ENCODE measurements around the gene NUDCD3. TPM values are rescaled to one million over a fixed set of nuclear protein-coding genes. Genes with fewer than 3 reads are reported as not detected.
A peak's percentile ranks its signal among the peaks of the same experiment; 100 is the strongest.
"Not testable (repeated sequence)": the region's sequence is repeated elsewhere in the genome, so short reads cannot be mapped to it uniquely, and the experiment has no call there.

The NUDCD3 gene
- polyA plus RNA-seq, 1 donor: 68.3 TPM

DNA sequence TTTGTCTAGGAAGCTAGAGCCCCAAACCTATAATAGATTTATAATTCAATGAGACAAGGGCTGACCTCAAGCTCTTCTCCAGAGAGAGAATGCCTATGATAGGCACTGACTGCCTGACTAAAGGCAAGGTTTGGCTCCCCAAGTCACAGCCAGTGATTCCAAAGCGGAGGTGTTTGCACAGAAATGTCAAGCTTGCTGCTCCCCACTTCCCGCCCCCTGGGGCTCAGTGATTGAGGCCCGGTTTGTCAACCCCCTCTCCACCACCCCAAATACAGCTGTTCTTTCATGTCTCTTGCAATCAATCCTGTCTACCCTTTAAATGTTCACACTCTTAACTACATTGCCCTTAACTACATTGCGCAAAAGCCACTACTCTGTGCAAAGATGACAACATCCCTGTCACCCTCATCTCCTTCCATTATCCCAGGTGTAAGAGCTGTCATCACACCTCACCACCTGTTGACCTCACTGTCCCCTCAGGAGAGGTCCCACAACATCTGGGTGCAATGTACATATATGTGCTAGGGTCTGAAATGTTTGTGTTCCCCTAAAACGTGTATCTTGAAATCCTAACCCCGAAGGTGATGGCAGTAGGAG lies 58.0 kb downstream of the NUDCD3 start:
- Histone ChIP-seq H3K9me3 (ENCODE audit: control insufficient read depth, low read depth, low read length) (no peaks in the 10 kb centered on the region), H3K4me3 (ENCODE audit: low read length) (no peak overlapping the region), H3K4me1 (ENCODE audit: control insufficient read depth, insufficient read depth, low read length) (no peaks in the 10 kb centered on the region), H3K27me3 (ENCODE audit: control insufficient read depth, insufficient read depth, low read length) (no peaks in the 10 kb centered on the region), H3K27ac (ENCODE audit: low read length) (no peak overlapping the region), H3K36me3 (ENCODE audit: control insufficient read depth, insufficient read depth, low read length) (peaks cover 20% of the 10 kb centered on the region)
- DNase-seq: no peak
- 100% methylated on average over 3 of the region's 6 CpGs for WGBS (ENCODE audit: insufficient coverage, low lambda C conversion rate)

DNA sequence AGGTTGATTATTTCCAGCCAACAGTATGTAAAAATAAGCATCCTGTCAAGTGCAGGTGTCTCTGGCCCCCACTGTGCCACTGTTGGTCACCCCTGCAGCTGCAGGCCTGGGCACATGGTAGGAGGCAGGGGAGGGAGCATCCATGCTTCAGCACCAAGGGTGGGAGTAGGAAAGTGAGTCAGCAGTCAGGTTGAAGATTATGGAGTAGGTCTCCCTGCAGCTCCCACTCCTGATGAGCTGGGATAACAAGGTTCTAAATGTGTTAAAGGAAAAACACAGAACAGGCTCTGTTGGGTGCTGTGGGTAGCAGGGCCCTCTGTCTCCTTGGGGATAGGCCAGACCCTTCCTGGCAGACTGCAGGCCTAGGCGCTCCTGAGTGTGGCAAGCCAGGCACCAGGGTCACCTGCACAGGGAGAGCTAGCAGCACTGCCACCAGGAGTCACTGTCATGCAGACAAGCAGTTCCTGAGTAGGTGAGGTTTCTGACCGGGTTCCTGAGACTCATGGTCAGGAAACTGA lies 59.3 kb downstream of the NUDCD3 start:
- H3K9me3 ChIP-seq (ENCODE audit: control insufficient read depth, low read depth, low read length): no peaks in the 10 kb centered on the region
- DNase-seq: peak in 1 of 2 donors; percentile 12
- H3K4me1 ChIP-seq (ENCODE audit: control insufficient read depth, insufficient read depth, low read length): no peaks in the 10 kb centered on the region
- no peak overlapping the region for H3K4me3 ChIP-seq (ENCODE audit: low read length)
- H3K36me3 ChIP-seq (ENCODE audit: control insufficient read depth, insufficient read depth, low read length): peaks cover 30% of the 10 kb centered on the region
- no CpG with 5 or more reads among the region's 2 CpGs for WGBS (ENCODE audit: insufficient coverage, low lambda C conversion rate)
- H3K27ac ChIP-seq (ENCODE audit: low read length): no peak overlapping the region
- H3K27me3 ChIP-seq (ENCODE audit: control insufficient read depth, insufficient read depth, low read length): no peaks in the 10 kb centered on the region

DNA sequence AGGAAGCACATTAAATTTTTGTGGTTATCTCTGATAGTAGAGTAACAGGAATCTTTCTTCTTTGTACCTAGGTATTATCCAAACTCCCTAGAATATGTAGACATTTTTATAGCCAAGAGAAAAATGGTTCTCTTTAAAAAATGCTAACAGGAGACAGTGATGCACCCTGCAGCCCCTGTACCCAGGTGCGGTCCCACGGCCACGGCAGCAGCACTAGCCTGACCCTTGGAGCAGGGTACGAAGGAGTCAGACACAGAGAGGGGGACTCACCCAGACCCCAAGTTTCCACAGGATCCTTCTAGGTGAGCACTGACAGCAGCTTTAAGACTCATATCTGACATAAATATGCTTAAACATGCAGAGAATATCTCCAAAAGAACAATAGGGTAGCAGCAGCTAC lies 60.4 kb downstream of the NUDCD3 start:
- no peak for DNase-seq
- no peaks in the 10 kb centered on the region for H3K27me3 ChIP-seq (ENCODE audit: control insufficient read depth, insufficient read depth, low read length)
- H3K27ac ChIP-seq (ENCODE audit: low read length): no peak overlapping the region
- WGBS (ENCODE audit: insufficient coverage, low lambda C conversion rate): no CpG with 5 or more reads among the region's 4 CpGs
- no peak overlapping the region for H3K4me3 ChIP-seq (ENCODE audit: low read length)
- peaks cover 37% of the 10 kb centered on the region for H3K36me3 ChIP-seq (ENCODE audit: control insufficient read depth, insufficient read depth, low read length)
- H3K9me3 ChIP-seq (ENCODE audit: control insufficient read depth, low read depth, low read length): no peaks in the 10 kb centered on the region
- H3K4me1 ChIP-seq (ENCODE audit: control insufficient read depth, insufficient read depth, low read length): no peaks in the 10 kb centered on the region

DNA sequence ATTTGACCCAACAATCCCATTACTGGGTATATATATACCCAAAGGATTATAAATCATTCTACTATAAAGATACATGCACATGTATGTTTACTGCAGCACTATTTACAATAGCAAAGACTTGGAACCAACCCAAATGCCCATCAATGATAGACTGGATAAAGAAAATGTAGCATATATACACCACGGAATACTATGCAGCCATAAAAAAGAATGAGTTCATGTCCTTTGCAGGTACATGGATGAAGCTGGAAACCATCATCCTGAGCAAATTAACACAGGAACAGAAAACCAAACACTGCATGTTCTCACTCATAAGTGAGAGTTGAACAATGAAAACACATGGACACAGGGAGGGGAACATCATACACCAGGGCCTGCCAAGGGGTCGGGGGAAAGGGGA lies 65.7 kb downstream of the NUDCD3 start:
- DNase-seq; H3K27ac ChIP-seq (ENCODE audit: low read length); H3K9me3 ChIP-seq (ENCODE audit: control insufficient read depth, low read depth, low read length); H3K27me3 ChIP-seq (ENCODE audit: control insufficient read depth, insufficient read depth, low read length); H3K4me1 ChIP-seq (ENCODE audit: control insufficient read depth, insufficient read depth, low read length); H3K4me3 ChIP-seq (ENCODE audit: low read length): not testable (repeated sequence)
- WGBS (ENCODE audit: insufficient coverage, low lambda C conversion rate): no CpG with 5 or more reads among the region's 2 CpGs
- peaks cover 24% of the 10 kb centered on the region for H3K36me3 ChIP-seq (ENCODE audit: control insufficient read depth, insufficient read depth, low read length)

DNA sequence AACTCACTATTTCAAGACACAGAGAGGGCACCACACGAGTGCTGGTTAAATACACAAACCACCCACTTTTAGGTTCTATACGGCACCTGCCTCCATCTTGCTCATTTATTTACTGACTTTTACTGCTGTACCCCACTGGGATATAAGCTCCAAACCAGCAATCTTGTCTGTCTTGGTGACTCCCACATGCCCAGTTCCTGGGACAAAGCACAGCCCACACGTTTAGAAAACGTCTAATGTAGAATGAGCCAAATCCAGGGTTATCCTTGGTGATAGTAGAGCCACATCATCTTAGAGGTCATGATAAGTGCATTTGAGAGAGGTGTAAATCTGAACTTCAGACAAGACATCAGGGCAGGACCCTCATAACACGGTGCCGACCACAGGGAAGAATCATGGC lies 73.5 kb downstream of the NUDCD3 start:
- Histone ChIP-seq H3K9me3 (ENCODE audit: control insufficient read depth, low read depth, low read length) (no peaks in the 10 kb centered on the region), H3K27ac (ENCODE audit: low read length) (no peak overlapping the region), H3K36me3 (ENCODE audit: control insufficient read depth, insufficient read depth, low read length) (peaks cover 33% of the 10 kb centered on the region), H3K4me1 (ENCODE audit: control insufficient read depth, insufficient read depth, low read length) (no peaks in the 10 kb centered on the region), H3K27me3 (ENCODE audit: control insufficient read depth, insufficient read depth, low read length) (no peaks in the 10 kb centered on the region), H3K4me3 (ENCODE audit: low read length) (no peak overlapping the region)
- DNase-seq: no peak
- WGBS (ENCODE audit: insufficient coverage, low lambda C conversion rate): no CpG with 5 or more reads among the region's 6 CpGs

DNA sequence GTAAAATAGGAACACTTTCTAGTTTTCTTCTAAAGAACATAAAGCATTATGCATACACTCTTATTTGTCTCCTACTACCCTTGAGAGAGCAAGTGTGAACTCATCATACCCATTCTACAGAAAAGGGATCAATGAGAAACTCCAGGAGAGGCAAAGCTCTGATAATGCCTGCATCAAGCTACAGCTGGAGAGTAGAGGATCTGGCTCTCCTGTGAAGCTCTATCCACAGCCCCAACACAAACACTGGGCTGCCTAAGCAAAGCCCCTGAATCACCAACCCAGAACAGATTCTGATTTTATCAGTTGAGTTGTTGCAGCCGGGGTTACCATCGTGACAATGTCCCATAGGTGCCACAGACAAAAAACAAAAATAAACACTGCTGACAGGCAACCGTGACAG lies 74.9 kb downstream of the NUDCD3 start:
- DNase-seq: no peak
- Histone ChIP-seq H3K4me1 (ENCODE audit: control insufficient read depth, insufficient read depth, low read length) (no peaks in the 10 kb centered on the region), H3K9me3 (ENCODE audit: control insufficient read depth, low read depth, low read length) (no peaks in the 10 kb centered on the region), H3K27ac (ENCODE audit: low read length) (no peak overlapping the region), H3K36me3 (ENCODE audit: control insufficient read depth, insufficient read depth, low read length) (peaks cover 37% of the 10 kb centered on the region), H3K4me3 (ENCODE audit: low read length) (no peak overlapping the region), H3K27me3 (ENCODE audit: control insufficient read depth, insufficient read depth, low read length) (no peaks in the 10 kb centered on the region)
- WGBS (ENCODE audit: insufficient coverage, low lambda C conversion rate): 88% methylated on average over 2 of the region's 3 CpGs

DNA sequence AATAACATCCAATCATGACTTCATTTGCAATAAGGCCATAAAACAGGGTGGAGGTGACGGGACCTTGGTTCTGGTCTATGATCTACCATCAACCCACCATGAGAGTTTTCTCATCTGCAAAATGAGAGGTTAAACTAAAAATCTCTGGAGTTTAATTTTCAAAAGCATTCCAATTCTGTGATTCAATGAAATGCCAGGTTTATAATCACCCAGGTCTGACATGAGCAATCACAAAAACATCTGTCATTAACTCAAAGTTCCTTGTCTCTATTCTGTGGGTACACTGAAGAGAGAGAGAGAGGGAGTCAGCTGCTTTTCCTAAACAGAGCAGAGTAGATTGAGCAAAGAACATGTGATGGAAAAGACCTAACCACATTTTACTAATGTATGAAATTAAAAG lies 75.4 kb downstream of the NUDCD3 start:
- Histone ChIP-seq H3K4me1 (ENCODE audit: control insufficient read depth, insufficient read depth, low read length) (no peaks in the 10 kb centered on the region), H3K9me3 (ENCODE audit: control insufficient read depth, low read depth, low read length) (no peaks in the 10 kb centered on the region), H3K36me3 (ENCODE audit: control insufficient read depth, insufficient read depth, low read length) (peaks cover 37% of the 10 kb centered on the region), H3K4me3 (ENCODE audit: low read length) (no peak overlapping the region), H3K27me3 (ENCODE audit: control insufficient read depth, insufficient read depth, low read length) (no peaks in the 10 kb centered on the region), H3K27ac (ENCODE audit: low read length) (no peak overlapping the region)
- no CpG with 5 or more reads among the region's 1 CpG for WGBS (ENCODE audit: insufficient coverage, low lambda C conversion rate)
- no peak for DNase-seq

DNA sequence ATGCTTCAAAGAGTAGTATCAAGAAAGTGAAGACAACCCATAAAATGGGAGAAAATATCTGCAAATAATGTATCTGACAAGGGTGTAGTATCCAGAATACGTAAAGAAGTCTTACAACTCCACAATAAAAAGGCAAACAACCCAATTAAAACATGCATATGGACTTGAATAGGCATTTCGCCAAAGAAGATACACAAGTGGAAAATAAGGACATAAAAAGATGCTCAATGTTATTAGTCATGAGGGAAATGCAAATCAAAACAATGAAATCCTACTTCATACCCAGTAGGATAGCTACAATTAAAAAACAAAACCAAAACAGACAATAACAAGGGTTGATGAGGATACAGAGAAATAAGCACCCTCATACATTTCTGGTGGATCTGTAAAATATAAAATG lies 79.2 kb downstream of the NUDCD3 start:
- DNase-seq: no peak
- Histone ChIP-seq H3K27me3 (ENCODE audit: control insufficient read depth, insufficient read depth, low read length) (no peaks in the 10 kb centered on the region), H3K4me1 (ENCODE audit: control insufficient read depth, insufficient read depth, low read length) (no peaks in the 10 kb centered on the region), H3K9me3 (ENCODE audit: control insufficient read depth, low read depth, low read length) (no peaks in the 10 kb centered on the region), H3K27ac (ENCODE audit: low read length) (no peak overlapping the region), H3K36me3 (ENCODE audit: control insufficient read depth, insufficient read depth, low read length) (peaks cover 21% of the 10 kb centered on the region), H3K4me3 (ENCODE audit: low read length) (no peak overlapping the region)
- 100% methylated on average over 1 of the region's 2 CpGs for WGBS (ENCODE audit: insufficient coverage, low lambda C conversion rate)

DNA sequence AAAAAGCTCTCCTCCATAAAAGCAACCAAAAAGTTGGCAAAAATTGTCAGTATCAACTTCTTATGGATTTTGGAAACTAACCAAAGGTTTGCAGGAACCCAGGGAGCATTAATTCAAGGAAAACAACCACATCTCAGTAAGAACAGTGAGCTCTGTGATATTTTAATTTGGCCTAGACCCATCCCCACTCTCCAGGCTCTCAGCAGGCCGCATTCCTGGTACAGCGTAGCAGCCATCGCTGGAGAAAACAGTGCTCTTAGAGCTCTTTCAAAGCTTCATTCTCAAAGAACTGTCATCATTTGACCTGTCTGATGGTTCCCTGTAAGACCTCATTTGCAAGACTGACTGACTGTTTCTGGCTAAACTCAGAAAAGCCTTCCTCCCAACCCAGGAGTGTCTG lies 81.9 kb downstream of the NUDCD3 start:
- H3K36me3 ChIP-seq (ENCODE audit: control insufficient read depth, insufficient read depth, low read length): peaks cover 33% of the 10 kb centered on the region
- no peaks in the 10 kb centered on the region for H3K9me3 ChIP-seq (ENCODE audit: control insufficient read depth, low read depth, low read length)
- no peak for DNase-seq
- no peaks in the 10 kb centered on the region for H3K27me3 ChIP-seq (ENCODE audit: control insufficient read depth, insufficient read depth, low read length)
- H3K4me1 ChIP-seq (ENCODE audit: control insufficient read depth, insufficient read depth, low read length): no peaks in the 10 kb centered on the region
- WGBS (ENCODE audit: insufficient coverage, low lambda C conversion rate): no CpG with 5 or more reads among the region's 3 CpGs
- H3K4me3 ChIP-seq (ENCODE audit: low read length): no peak overlapping the region
- no peak overlapping the region for H3K27ac ChIP-seq (ENCODE audit: low read length)

DNA sequence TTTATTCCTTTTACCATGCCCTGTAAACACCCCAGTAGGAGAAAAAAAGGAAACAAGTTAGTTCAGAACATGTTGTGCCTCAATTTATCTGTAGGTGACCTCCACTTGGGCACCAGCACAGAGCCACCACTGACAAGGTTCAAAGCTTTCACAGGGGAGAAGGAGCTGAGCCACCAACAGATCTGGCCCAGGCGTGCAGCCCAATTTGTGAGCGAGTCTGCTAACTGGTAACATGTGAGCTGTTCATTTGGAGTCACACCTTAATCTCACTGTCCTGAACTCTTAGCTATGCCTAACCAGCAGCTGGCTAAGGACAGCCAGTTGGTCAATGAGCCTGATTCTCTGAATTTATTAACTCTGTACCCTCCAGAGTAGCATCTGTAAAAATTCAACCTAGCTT lies 86.7 kb downstream of the NUDCD3 start:
- Histone ChIP-seq H3K9me3 (ENCODE audit: control insufficient read depth, low read depth, low read length) (no peaks in the 10 kb centered on the region), H3K27me3 (ENCODE audit: control insufficient read depth, insufficient read depth, low read length) (no peaks in the 10 kb centered on the region), H3K36me3 (ENCODE audit: control insufficient read depth, insufficient read depth, low read length) (peaks cover 52% of the 10 kb centered on the region), H3K4me3 (ENCODE audit: low read length) (no peak overlapping the region), H3K27ac (ENCODE audit: low read length) (no peak overlapping the region), H3K4me1 (ENCODE audit: control insufficient read depth, insufficient read depth, low read length) (no peaks in the 10 kb centered on the region)
- DNase-seq: no peak
- WGBS (ENCODE audit: insufficient coverage, low lambda C conversion rate): no CpG with 5 or more reads among the region's 2 CpGs

DNA sequence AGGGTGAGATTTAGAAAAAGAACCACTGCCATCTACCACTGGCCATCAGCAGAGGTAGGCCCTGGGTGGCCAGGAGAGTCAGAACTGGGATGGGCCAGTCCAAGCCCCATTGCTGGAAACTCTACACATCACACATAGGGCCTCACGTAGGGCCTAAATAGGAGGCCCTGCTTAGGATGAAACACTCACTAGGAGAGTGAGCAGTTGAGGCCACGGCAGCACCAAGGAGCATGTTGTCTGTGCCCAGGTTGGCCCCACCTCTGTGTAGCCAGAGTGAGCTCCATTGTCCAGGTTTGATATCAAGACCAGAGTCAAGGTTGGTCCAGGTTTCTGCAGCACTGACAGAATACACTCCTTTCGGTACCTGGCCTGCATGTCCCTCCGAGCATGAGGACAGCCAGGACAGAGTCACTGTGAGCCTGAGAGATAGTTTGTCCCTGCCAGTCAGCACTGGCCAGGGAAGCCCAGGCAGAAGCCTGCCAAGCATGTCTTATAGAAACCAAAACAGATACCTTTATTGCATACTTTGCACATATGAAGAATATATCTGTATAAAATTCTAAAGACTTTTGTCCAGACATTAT lies 87.2 kb downstream of the NUDCD3 start:
- Histone ChIP-seq H3K4me3 (ENCODE audit: low read length) (no peak overlapping the region), H3K27me3 (ENCODE audit: control insufficient read depth, insufficient read depth, low read length) (no peaks in the 10 kb centered on the region), H3K9me3 (ENCODE audit: control insufficient read depth, low read depth, low read length) (no peaks in the 10 kb centered on the region), H3K27ac (ENCODE audit: low read length) (no peak overlapping the region), H3K36me3 (ENCODE audit: control insufficient read depth, insufficient read depth, low read length) (peaks cover 57% of the 10 kb centered on the region), H3K4me1 (ENCODE audit: control insufficient read depth, insufficient read depth, low read length) (no peaks in the 10 kb centered on the region)
- no peak for DNase-seq
- no CpG with 5 or more reads among the region's 4 CpGs for WGBS (ENCODE audit: insufficient coverage, low lambda C conversion rate)
